Activated naive CD4-positive, alpha-beta T cell treated with anti-CD3 and anti-CD28 coated beads, Interleukin-2, amount 10 ng/mL, durations not matched to agents 7 days and 5 days (primary cell): ENCODE data around the gene PCDHGA1.

Experiments used
- CTCF ChIA-PET: fragments of 350-600 bp; sonication (Branson Sonifier 250); formaldehyde crosslinking; loops from one replicate; lab custom pipeline; 2021; ENCODE audit warnings: antibody characterized with exemption; lab: Charles Lee
- DNase-seq: peaks from one replicate; pipeline ENCODE4 v3.0.0-alpha.2; 2020
- H3K27ac Mint-ChIP-seq: one replicate; pipeline ENCODE4 v1.8.0; 2021; ENCODE audit warnings: mild to moderate bottlenecking, moderate library complexity, mixed read lengths
- H3K27me3 Mint-ChIP-seq: one replicate; pipeline ENCODE4 v1.8.0; 2021; ENCODE audit warnings: mild to moderate bottlenecking, mixed read lengths
- H3K36me3 Mint-ChIP-seq: one replicate; pipeline ENCODE4 v1.8.0; 2021; ENCODE audit warnings: mixed read lengths
- H3K4me1 Mint-ChIP-seq: one replicate; pipeline ENCODE4 v1.8.0; 2021; ENCODE audit warnings: mixed read lengths
- H3K4me3 Mint-ChIP-seq: one replicate; pipeline ENCODE4 v1.8.0; 2021; ENCODE audit warnings: mild to moderate bottlenecking, moderate library complexity, mixed read lengths
- H3K9me3 Mint-ChIP-seq: one replicate; pipeline ENCODE4 v1.8.0; 2021; ENCODE audit warnings: mixed read lengths

PCDHGA1 gene

GRCh38 chr5:141494761-141495452 lies 164.6 kb downstream of the PCDHGA1 start:
- CTCF ChIA-PET, result interaction anchor here (0.9 to 1.5 kb wide), 5 partner anchors 15 to 82 kb away, joined by 3 to 4 read pairs (median 4); partner anchors contain the start of genes PCDHGA10 and PCDHGA12
- H3K36me3 Mint-ChIP-seq, result no peaks in the 10 kb centered on the region
- peaks cover 85% of the 10 kb centered on the region for H3K27me3 Mint-ChIP-seq
- no peaks in the 10 kb centered on the region for H3K9me3 Mint-ChIP-seq
- DNase-seq, result no peak
- no peak overlapping the region for H3K4me3 Mint-ChIP-seq
- no peak overlapping the region for H3K27ac Mint-ChIP-seq
- peaks cover 4% of the 10 kb centered on the region for H3K4me1 Mint-ChIP-seq

- Mint-ChIP-seq H3K4me1 (peaks cover 4% of the 10 kb centered on the region), H3K27me3 (peaks cover 80% of the 10 kb centered on the region), H3K9me3 (no peaks in the 10 kb centered on the region), H3K27ac (no peak overlapping the region), H3K36me3 (no peaks in the 10 kb centered on the region), H3K4me3 (no peak overlapping the region)
- CTCF ChIA-PET, result interaction anchor here (0.6 to 1.4 kb wide), 4 partner anchors 14 to 83 kb away, joined by 3 to 4 read pairs (median 4); partner anchors contain the start of genes PCDHGA10 and PCDHGA12
- DNase-seq, result no peak
Observed at GRCh38 chr5:141495453-141495811, 165.1 kb downstream of the PCDHGA1 start.

GRCh38 chr5:141496038-141496437 lies 165.7 kb downstream of the PCDHGA1 start:
- Mint-ChIP-seq H3K4me1 (peaks cover 4% of the 10 kb centered on the region), H3K36me3 (no peaks in the 10 kb centered on the region), H3K9me3 (no peaks in the 10 kb centered on the region), H3K4me3 (no peak overlapping the region), H3K27me3 (peaks cover 74% of the 10 kb centered on the region), H3K27ac (no peak overlapping the region)
- CTCF ChIA-PET, result interaction anchor here (0.6 to 1.4 kb wide), 2 partner anchors 62 to 83 kb away, joined by 3 to 4 read pairs; partner anchors contain the start of gene PCDHGA10
- DNase-seq, result no peak

GRCh38 chr5:141501761-141502160 lies 171.4 kb downstream of the PCDHGA1 start:
- Mint-ChIP-seq H3K36me3 (no peaks in the 10 kb centered on the region), H3K4me3 (no peak overlapping the region), H3K4me1 (no peaks in the 10 kb centered on the region), H3K9me3 (no peaks in the 10 kb centered on the region), H3K27ac (no peak overlapping the region), H3K27me3 (peaks cover 33% of the 10 kb centered on the region)
- CTCF ChIA-PET, result interaction anchor here (0.9 to 2.4 kb wide), 2 partner anchors 11 to 27 kb away, joined by 3 to 10 read pairs; no protein-coding TSS in a partner anchor
- DNase-seq, result no peak

- no peak overlapping the region for H3K27ac Mint-ChIP-seq
- H3K36me3 Mint-ChIP-seq, result no peaks in the 10 kb centered on the region
- CTCF ChIA-PET, result interaction anchor here (1.0 to 2.4 kb wide), 3 partner anchors 9 to 91 kb away, joined by 4 to 10 read pairs (median 6); partner anchors contain the start of gene PCDHGA10
- peaks cover 27% of the 10 kb centered on the region for H3K27me3 Mint-ChIP-seq
- no peak for DNase-seq
- H3K4me3 Mint-ChIP-seq, result no peak overlapping the region
- H3K4me1 Mint-ChIP-seq, result no peaks in the 10 kb centered on the region
- no peaks in the 10 kb centered on the region for H3K9me3 Mint-ChIP-seq
Observed at GRCh38 chr5:141503681-141504080, 173.4 kb downstream of the PCDHGA1 start.

- H3K9me3 Mint-ChIP-seq, result no peaks in the 10 kb centered on the region
- H3K27ac Mint-ChIP-seq, result no peak overlapping the region
Observed at GRCh38 chr5:141504216-141504615, 173.9 kb downstream of the PCDHGA1 start.

GRCh38 chr5:141506381-141507155 lies 176.3 kb downstream of the PCDHGA1 start:
- CTCF ChIA-PET, result interaction anchor here (0.7 to 1.0 kb wide), 4 partner anchors 61 to 374 kb away, joined by 3 read pairs; partner anchors contain the start of gene PCDHGA11
- H3K36me3 Mint-ChIP-seq, result no peaks in the 10 kb centered on the region
- no peaks in the 10 kb centered on the region for H3K9me3 Mint-ChIP-seq
- peaks cover 29% of the 10 kb centered on the region for H3K27me3 Mint-ChIP-seq
- no peaks in the 10 kb centered on the region for H3K4me1 Mint-ChIP-seq
- H3K4me3 Mint-ChIP-seq, result no peak overlapping the region
- no peak for DNase-seq
- H3K27ac Mint-ChIP-seq, result no peak overlapping the region

More at GRCh38 chr5:141504216-141504615, 173.9 kb downstream of the PCDHGA1 start:
- Mint-ChIP-seq H3K4me3 (no peak overlapping the region), H3K4me1 (no peaks in the 10 kb centered on the region), H3K27me3 (peaks cover 28% of the 10 kb centered on the region), H3K36me3 (no peaks in the 10 kb centered on the region)
- no peak for DNase-seq
- CTCF ChIA-PET, result interaction anchor here (1.0 to 1.3 kb wide), 2 partner anchors 9 to 92 kb away, joined by 4 to 6 read pairs; partner anchors contain the start of gene PCDHGA10

- H3K36me3 Mint-ChIP-seq, result peaks cover under 1% of the 10 kb centered on the region
- no peak overlapping the region for H3K4me3 Mint-ChIP-seq
- H3K27me3 Mint-ChIP-seq, result peaks cover 25% of the 10 kb centered on the region
- DNase-seq, result no peak
- CTCF ChIA-PET, result interaction anchor here (0.7 to 6.3 kb wide), 6 partner anchors 14 to 228 kb away, joined by 3 to 43 read pairs (median 3); partner anchors contain the start of genes PCDHGA11 and PCDHGA12
- H3K4me1 Mint-ChIP-seq, result peaks cover 3% of the 10 kb centered on the region
- H3K9me3 Mint-ChIP-seq, result no peaks in the 10 kb centered on the region
- H3K27ac Mint-ChIP-seq, result no peak overlapping the region
Observed at GRCh38 chr5:141507387-141508091, 177.2 kb downstream of the PCDHGA1 start.

- DNase-seq, result no peak
- Mint-ChIP-seq H3K4me3 (no peak overlapping the region), H3K27ac (no peak overlapping the region), H3K36me3 (peaks cover 6% of the 10 kb centered on the region), H3K27me3 (peaks cover 25% of the 10 kb centered on the region), H3K9me3 (no peaks in the 10 kb centered on the region), H3K4me1 (peaks cover 10% of the 10 kb centered on the region)
- CTCF ChIA-PET, result interaction anchor here (0.6 to 6.3 kb wide), 6 partner anchors 14 to 96 kb away, joined by 3 to 43 read pairs (median 3); partner anchors contain the start of genes PCDHGA10, PCDHGA11 and PCDHGA12
Observed at GRCh38 chr5:141508440-141508797, 178.1 kb downstream of the PCDHGA1 start.

GRCh38 chr5:141508798-141509611 lies 178.7 kb downstream of the PCDHGA1 start:
- H3K27ac Mint-ChIP-seq, result no peak overlapping the region
- peaks cover 25% of the 10 kb centered on the region for H3K27me3 Mint-ChIP-seq
- CTCF ChIA-PET, result interaction anchor here (0.6 to 6.3 kb wide), 9 partner anchors 13 to 1718 kb away, joined by 3 to 43 read pairs (median 4); partner anchors contain the start of genes PCDHGA10, PCDHGA12 and TAF7
- H3K4me1 Mint-ChIP-seq, result peaks cover 16% of the 10 kb centered on the region
- no peak overlapping the region for H3K4me3 Mint-ChIP-seq
- DNase-seq, result no peak
- no peaks in the 10 kb centered on the region for H3K9me3 Mint-ChIP-seq
- peaks cover 11% of the 10 kb centered on the region for H3K36me3 Mint-ChIP-seq

GRCh38 chr5:141510160-141510559 lies 179.8 kb downstream of the PCDHGA1 start:
- H3K4me1 Mint-ChIP-seq, result peaks cover 25% of the 10 kb centered on the region
- H3K36me3 Mint-ChIP-seq, result peaks cover 20% of the 10 kb centered on the region
- H3K27ac Mint-ChIP-seq, result no peak overlapping the region
- no peaks in the 10 kb centered on the region for H3K9me3 Mint-ChIP-seq
- H3K27me3 Mint-ChIP-seq, result peaks cover 19% of the 10 kb centered on the region
- CTCF ChIA-PET, result interaction anchor here (0.7 to 6.3 kb wide), 11 partner anchors 13 to 1719 kb away, joined by 3 to 43 read pairs (median 4); partner anchors contain the start of genes PCDHGA10, PCDHGA12, PCDHGB3 and TAF7
- DNase-seq, result no peak
- H3K4me3 Mint-ChIP-seq, result no peak overlapping the region

GRCh38 chr5:141510850-141511601 lies 180.7 kb downstream of the PCDHGA1 start:
- no peak overlapping the region for H3K27ac Mint-ChIP-seq

More at GRCh38 chr5:141510850-141511601, 180.7 kb downstream of the PCDHGA1 start:
- no peak for DNase-seq
- no peak overlapping the region for H3K4me3 Mint-ChIP-seq
- CTCF ChIA-PET, result interaction anchor here (0.6 to 6.3 kb wide), 15 partner anchors 12 to 191 kb away, joined by 3 to 43 read pairs (median 4); partner anchors contain the start of genes PCDHGA10, PCDHGA11, PCDHGA12 and PCDHGB3
- peaks cover 24% of the 10 kb centered on the region for H3K36me3 Mint-ChIP-seq
- H3K4me1 Mint-ChIP-seq, result peaks cover 27% of the 10 kb centered on the region
- H3K27me3 Mint-ChIP-seq, result peaks cover 15% of the 10 kb centered on the region
- no peaks in the 10 kb centered on the region for H3K9me3 Mint-ChIP-seq
